ENCODE measurements around the gene PLIN3.

DNA sequence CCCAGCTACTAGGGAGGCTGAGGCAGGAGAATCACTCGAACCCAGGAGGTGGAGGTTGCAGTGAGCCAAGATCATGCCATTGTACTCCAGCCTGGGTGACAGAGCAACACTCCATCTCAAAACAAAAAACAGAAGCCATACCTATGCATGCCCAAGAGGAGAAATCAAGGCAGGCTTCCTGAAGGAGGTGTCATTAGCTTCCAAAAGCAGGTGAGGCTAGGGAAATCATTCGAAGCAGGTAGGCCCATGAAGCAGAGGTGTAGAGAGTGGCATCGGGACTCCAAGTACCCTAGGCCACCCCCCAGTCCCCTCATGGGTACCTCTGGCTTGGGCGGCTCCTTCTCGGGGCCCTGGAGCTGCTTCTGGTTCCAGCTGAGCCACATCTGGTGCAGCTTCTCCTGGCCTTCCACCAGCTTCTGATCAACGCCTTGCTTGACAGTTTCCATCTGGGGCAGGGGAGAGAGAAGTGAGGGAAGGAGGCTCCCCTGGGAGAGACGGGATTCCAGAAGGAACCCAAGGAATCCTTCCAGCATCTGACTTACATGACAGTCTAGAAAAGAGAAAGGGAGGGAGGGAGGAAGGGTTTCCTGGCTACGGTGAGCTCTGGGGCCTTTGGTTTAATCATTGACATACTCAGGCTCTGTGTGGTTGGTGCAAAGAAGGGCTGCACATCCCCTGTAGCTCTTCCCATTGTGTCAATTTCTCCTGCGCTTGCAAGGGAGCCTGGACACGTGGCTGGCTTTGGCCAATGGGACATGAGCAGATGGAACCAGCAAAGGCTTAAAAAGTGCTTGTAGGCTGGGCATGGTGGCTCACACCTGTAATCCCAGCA is 22.9 kb downstream of the PLIN3 start:
- no peak for TF ChIP-seq EZH2 (IDR thresholded peaks at IDR 0.05; ENCODE audit: low read length)
- TF ChIP-seq, protein P1, sequence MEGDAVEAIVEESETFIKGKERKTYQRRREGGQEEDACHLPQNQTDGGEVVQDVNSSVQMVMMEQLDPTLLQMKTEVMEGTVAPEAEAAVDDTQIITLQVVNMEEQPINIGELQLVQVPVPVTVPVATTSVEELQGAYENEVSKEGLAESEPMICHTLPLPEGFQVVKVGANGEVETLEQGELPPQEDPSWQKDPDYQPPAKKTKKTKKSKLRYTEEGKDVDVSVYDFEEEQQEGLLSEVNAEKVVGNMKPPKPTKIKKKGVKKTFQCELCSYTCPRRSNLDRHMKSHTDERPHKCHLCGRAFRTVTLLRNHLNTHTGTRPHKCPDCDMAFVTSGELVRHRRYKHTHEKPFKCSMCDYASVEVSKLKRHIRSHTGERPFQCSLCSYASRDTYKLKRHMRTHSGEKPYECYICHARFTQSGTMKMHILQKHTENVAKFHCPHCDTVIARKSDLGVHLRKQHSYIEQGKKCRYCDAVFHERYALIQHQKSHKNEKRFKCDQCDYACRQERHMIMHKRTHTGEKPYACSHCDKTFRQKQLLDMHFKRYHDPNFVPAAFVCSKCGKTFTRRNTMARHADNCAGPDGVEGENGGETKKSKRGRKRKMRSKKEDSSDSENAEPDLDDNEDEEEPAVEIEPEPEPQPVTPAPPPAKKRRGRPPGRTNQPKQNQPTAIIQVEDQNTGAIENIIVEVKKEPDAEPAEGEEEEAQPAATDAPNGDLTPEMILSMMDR (optimal IDR thresholded peaks at IDR 0.05 in 1 of 3, IDR thresholded peaks at IDR 0.05 in 1 of 3, conservative IDR thresholded peaks at IDR 0.05 in 1 of 3; ENCODE audit: extremely low read depth in 1 of 3, insufficient read depth in 2 of 3, low read length in 3 of 3) = no peak

Data from keratinocyte (primary cell).